ENCODE data around the gene ZCCHC17.
A peak's percentile ranks its signal among the peaks of the same experiment; 100 is the strongest.
"Not testable (repeated sequence)": the region's sequence is repeated elsewhere in the genome, so short reads cannot be mapped to it uniquely, and the experiment has no call there.

The ZCCHC17 gene

GRCh38 chr1:31296486-31297276 is at the start of gene ZCCHC17, which contains the start of gene SNRNP40:
ZCCHC17 (plus strand) TSS chr1:31297032; CDS start chr1:31310099, 13,067 bp downstream.
SNRNP40 (minus strand) TSS chr1:31296788; CDS start chr1:31296751, 37 bp downstream.
- DNase-seq (ENCODE audit: low spot score): peak; percentile 99

GRCh38 chr1:31248276-31248675 is 48.6 kb upstream of the ZCCHC17 start:
- no peak for DNase-seq (ENCODE audit: low spot score)

GRCh38 chr1:31249854-31250253 is 47.0 kb upstream of the ZCCHC17 start:
- no peak for DNase-seq (ENCODE audit: low spot score)

- no peak for DNase-seq (ENCODE audit: low spot score)
Observed at GRCh38 chr1:31257213-31257612, 39.6 kb upstream of the ZCCHC17 start.

- DNase-seq (ENCODE audit: low spot score): no peak
Observed at GRCh38 chr1:31258581-31258980, 38.3 kb upstream of the ZCCHC17 start.

- DNase-seq (ENCODE audit: low spot score): no peak
Observed at GRCh38 chr1:31259746-31260145, 37.1 kb upstream of the ZCCHC17 start.

GRCh38 chr1:31261916-31262315 is 34.9 kb upstream of the ZCCHC17 start:
- DNase-seq (ENCODE audit: low spot score): no peak

- not testable (repeated sequence) for DNase-seq (ENCODE audit: low spot score)
Observed at GRCh38 chr1:31262393-31262792, 34.4 kb upstream of the ZCCHC17 start.

GRCh38 chr1:31263408-31263807 is 33.4 kb upstream of the ZCCHC17 start:
- DNase-seq (ENCODE audit: low spot score): no peak

- DNase-seq (ENCODE audit: low spot score): no peak
Observed at GRCh38 chr1:31264790-31265386, 31.9 kb upstream of the ZCCHC17 start.

GRCh38 chr1:31266547-31266946 is 30.3 kb upstream of the ZCCHC17 start:
- no peak for DNase-seq (ENCODE audit: low spot score)

GRCh38 chr1:31272369-31272768 is 24.5 kb upstream of the ZCCHC17 start:
- DNase-seq (ENCODE audit: low spot score): no peak

- no peak for DNase-seq (ENCODE audit: low spot score)
Observed at GRCh38 chr1:31273619-31274018, 23.2 kb upstream of the ZCCHC17 start.

GRCh38 chr1:31282426-31282825 is 14.4 kb upstream of the ZCCHC17 start:
- DNase-seq (ENCODE audit: low spot score): not testable (repeated sequence)

- DNase-seq (ENCODE audit: low spot score): not testable (repeated sequence)
Observed at GRCh38 chr1:31287791-31288190, 9.0 kb upstream of the ZCCHC17 start.

- no peak for DNase-seq (ENCODE audit: low spot score)
Observed at GRCh38 chr1:31289021-31289420, 7.8 kb upstream of the ZCCHC17 start.

GRCh38 chr1:31295874-31296485 is 852 bp upstream of the ZCCHC17 start:
- DNase-seq (ENCODE audit: low spot score): no peak

- DNase-seq (ENCODE audit: low spot score): peak; percentile 17
Observed at GRCh38 chr1:31297277-31298247, 730 bp downstream of the ZCCHC17 start.

GRCh38 chr1:31299365-31299764 is 2.5 kb downstream of the ZCCHC17 start:
- no peak for DNase-seq (ENCODE audit: low spot score)

- no peak for DNase-seq (ENCODE audit: low spot score)
Observed at GRCh38 chr1:31300193-31300592, 3.4 kb downstream of the ZCCHC17 start.

- no peak for DNase-seq (ENCODE audit: low spot score)
Observed at GRCh38 chr1:31302709-31303441, 6.0 kb downstream of the ZCCHC17 start.
